H1 (cell line): Measurements from ENCODE around the gene CMSS1. TPM values are rescaled to one million over a fixed set of nuclear protein-coding genes. Genes with fewer than 3 reads are reported as not detected.

Experiments used
- CTBP2 ChIP-seq: IDR thresholded peaks from 2 replicates; pipeline ENCODE4 v1.7.0; 2011; ENCODE audit warnings: borderline replicate concordance, mild to moderate bottlenecking, moderate library complexity, mixed read lengths, low read length; ENCODE audit not compliant: insufficient read depth, insufficient read length
- JUND ChIP-seq: IDR thresholded peaks from 2 replicates; pipeline ENCODE4 v1.6.1; 2011; ENCODE audit warnings: mild to moderate bottlenecking, improper control_type of control experiment, low read length
- NRF1 ChIP-seq: IDR thresholded peaks from 2 replicates; pipeline ENCODE4 v1.6.1; 2011; ENCODE audit warnings: mild to moderate bottlenecking, low read depth, low read length, improper control_type of control experiment
- polyA plus RNA-seq, 7 experiments: library from polyadenylated mRNA; depleted of rRNA in 3 of 7; stranded (reverse) in 5 of 7; unstranded in 2 of 7; fragments of >200 nt in 5 of 7; fragments of 200-250 nt in 2 of 7; gene quantifications; 1 replicate in 5 of 7; 2 replicates in 1 of 7; 4 replicates in 1 of 7; pipeline versions ENCODE4 v1.2.1 to v1.2.3, GENCODE V29; 2011 to 2013; ENCODE audit warnings: missing spikeins in 2 of 7, mixed read lengths in 2 of 7
- total RNA-seq: library from RNA; stranded (reverse); fragmentation: NEBNext Ultra II Directional; extraction: Animal tissue kit (Norgen Biotek cat#: 25700); gene quantifications from 2 replicates; pipeline ENCODE4 v1.2.1, GENCODE V29; 2021
- TF ChIP-seq, protein P1 (sequence below): IDR thresholded peaks from 2 replicates; pipeline ENCODE4 v1.6.1; 2012; ENCODE audit warnings: low read length, inconsistent platforms

Gene CMSS1
- total and polyA plus RNA-seq, 2 of the 8 experiments (the other 6 are each of a cell fraction or from before 2014, with no cell fraction given): 15.2 to 75.1 TPM

- TF ChIP-seq NRF1 (no peak), CTBP2 (no peak), JUND (no peak)
- TF ChIP-seq, protein P1, sequence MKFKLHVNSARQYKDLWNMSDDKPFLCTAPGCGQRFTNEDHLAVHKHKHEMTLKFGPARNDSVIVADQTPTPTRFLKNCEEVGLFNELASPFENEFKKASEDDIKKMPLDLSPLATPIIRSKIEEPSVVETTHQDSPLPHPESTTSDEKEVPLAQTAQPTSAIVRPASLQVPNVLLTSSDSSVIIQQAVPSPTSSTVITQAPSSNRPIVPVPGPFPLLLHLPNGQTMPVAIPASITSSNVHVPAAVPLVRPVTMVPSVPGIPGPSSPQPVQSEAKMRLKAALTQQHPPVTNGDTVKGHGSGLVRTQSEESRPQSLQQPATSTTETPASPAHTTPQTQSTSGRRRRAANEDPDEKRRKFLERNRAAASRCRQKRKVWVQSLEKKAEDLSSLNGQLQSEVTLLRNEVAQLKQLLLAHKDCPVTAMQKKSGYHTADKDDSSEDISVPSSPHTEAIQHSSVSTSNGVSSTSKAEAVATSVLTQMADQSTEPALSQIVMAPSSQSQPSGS: no peak
These were observed 110.2 kb downstream of the CMSS1 start (continued) for GRCh38 chr3:99927671-99928457.
